ENCODE results near the gene REV1.

DNA sequence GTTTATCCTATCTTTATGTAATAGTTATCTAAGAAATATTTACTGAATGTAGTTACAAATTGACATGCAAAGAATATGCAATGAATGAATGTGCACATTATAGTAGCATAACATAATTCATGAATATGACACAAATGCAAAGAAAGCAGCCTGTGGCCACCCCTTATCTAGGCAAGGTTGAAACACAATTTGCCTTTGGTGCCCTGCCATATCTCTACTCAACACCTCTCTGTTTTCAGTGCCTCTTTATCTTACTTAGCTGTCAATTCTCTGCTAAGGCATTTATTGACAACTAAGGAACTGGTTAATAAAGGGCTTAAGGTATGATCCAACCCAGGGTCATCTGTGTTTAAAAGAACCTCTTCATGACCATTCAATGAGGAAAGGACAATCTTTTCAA lies 18.9 kb downstream of the REV1 start:
- TF ChIP-seq POLR2AphosphoS5 (IDR thresholded peaks at IDR 0.05; ENCODE audit: low read depth, low read length): no peak
- TF ChIP-seq, protein P1, sequence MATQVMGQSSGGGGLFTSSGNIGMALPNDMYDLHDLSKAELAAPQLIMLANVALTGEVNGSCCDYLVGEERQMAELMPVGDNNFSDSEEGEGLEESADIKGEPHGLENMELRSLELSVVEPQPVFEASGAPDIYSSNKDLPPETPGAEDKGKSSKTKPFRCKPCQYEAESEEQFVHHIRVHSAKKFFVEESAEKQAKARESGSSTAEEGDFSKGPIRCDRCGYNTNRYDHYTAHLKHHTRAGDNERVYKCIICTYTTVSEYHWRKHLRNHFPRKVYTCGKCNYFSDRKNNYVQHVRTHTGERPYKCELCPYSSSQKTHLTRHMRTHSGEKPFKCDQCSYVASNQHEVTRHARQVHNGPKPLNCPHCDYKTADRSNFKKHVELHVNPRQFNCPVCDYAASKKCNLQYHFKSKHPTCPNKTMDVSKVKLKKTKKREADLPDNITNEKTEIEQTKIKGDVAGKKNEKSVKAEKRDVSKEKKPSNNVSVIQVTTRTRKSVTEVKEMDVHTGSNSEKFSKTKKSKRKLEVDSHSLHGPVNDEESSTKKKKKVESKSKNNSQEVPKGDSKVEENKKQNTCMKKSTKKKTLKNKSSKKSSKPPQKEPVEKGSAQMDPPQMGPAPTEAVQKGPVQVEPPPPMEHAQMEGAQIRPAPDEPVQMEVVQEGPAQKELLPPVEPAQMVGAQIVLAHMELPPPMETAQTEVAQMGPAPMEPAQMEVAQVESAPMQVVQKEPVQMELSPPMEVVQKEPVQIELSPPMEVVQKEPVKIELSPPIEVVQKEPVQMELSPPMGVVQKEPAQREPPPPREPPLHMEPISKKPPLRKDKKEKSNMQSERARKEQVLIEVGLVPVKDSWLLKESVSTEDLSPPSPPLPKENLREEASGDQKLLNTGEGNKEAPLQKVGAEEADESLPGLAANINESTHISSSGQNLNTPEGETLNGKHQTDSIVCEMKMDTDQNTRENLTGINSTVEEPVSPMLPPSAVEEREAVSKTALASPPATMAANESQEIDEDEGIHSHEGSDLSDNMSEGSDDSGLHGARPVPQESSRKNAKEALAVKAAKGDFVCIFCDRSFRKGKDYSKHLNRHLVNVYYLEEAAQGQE (IDR thresholded peaks at IDR 0.05; ENCODE audit: insufficient read depth in 1 of 2, low read depth in 2 of 2, low read length in 2 of 2): no peak
- no peak for TF ChIP-seq SIN3A (IDR thresholded peaks at IDR 0.05; ENCODE audit: borderline replicate concordance, insufficient read depth, low read length)
